NCI-H1105 treated with DMSO at 0.1 percent for 48 hours (cell line): ENCODE results near the gene MST1R.

ENCODE experiments used
- DNase-seq: peaks from one replicate; lab custom pipeline; 2025; lab: John Stamatoyannopoulos, UW

MST1R gene

GRCh38 chr3:49839193-49839809 is 64.4 kb downstream of the MST1R start:
- DNase-seq: peak; percentile 16
